GM21619 (cell line): ENCODE results near the gene EXOC3L4.
"Not testable (repeated sequence)": the region's sequence is repeated elsewhere in the genome, so short reads cannot be mapped to it uniquely, and the experiment has no call there.

Experiments used
- ATAC-seq: cut with Tn5 transposase; IDR thresholded peaks from one replicate; pipeline ENCODE4 v1.9.1; 2021; ENCODE audit not compliant: unreplicated experiment

EXOC3L4 gene

GRCh38 chr14:103094406-103095209, at the start of gene EXOC3L4:
TSS of gene EXOC3L4 (plus strand) at chr14:103094725. CDS start at chr14:103100220, 5,495 bp downstream.
- ATAC-seq: no peak

- ATAC-seq: peak; percentile 38
Measured at GRCh38 chr14:103045371-103045869, 49.1 kb upstream of the EXOC3L4 start.

GRCh38 chr14:103047453-103047852, 47.1 kb upstream of the EXOC3L4 start:
- not testable (repeated sequence) for ATAC-seq

DNA sequence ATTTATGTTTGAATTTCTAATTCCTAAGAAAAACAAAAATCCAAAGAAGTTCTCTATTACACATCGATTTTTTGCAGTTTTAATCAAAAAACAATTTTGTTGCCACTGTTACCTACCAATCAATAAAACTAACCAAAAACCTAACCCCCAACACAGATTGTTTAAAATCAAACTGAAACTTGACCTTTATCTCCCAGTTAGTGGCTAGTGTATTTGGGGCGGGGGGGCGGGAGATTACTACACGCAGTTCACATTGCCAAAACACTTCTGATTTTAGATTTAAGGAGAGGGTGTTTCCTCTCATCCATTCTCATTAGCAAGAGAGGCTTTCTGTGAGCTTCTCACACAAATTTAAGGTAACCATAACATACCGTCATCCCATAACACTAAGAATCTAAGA, 43.6 kb upstream of the EXOC3L4 start:
- no peak for ATAC-seq

- no peak for ATAC-seq
Measured at GRCh38 chr14:103052407-103052806, 42.1 kb upstream of the EXOC3L4 start.

DNA sequence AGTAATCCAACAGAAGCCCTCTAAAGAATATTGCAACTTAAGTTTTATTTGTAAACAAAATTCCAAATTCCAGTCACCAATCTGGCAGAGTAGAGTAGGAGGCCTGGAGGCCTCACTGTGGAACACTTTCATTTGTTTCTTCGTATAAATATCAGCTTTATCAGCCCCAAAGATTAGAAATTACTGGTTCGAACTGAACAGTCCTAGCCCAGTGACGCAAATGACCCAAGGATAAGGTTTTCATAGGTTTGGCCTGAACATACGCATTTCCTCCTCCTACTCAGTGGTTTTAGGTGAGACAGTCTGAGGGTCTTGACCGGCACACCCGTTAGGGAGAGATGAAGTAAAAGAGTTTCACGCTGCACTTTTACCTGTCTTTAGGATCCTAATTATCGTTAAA, 38.8 kb upstream of the EXOC3L4 start:
- no peak for ATAC-seq

GRCh38 chr14:103056322-103057027, 38.0 kb upstream of the EXOC3L4 start:
- no peak for ATAC-seq

GRCh38 chr14:103057028-103057371, 37.5 kb upstream of the EXOC3L4 start:
- ATAC-seq: peak; percentile 26

- peak; percentile 64 for ATAC-seq
Measured at GRCh38 chr14:103057372-103058163, 37.0 kb upstream of the EXOC3L4 start, which contains the start of gene CDC42BPB. TSS of gene CDC42BPB (minus strand) at chr14:103057549. CDS start at chr14:103057173, 376 bp downstream.

- no peak for ATAC-seq
Measured at GRCh38 chr14:103058164-103059055, 36.1 kb upstream of the EXOC3L4 start.

DNA sequence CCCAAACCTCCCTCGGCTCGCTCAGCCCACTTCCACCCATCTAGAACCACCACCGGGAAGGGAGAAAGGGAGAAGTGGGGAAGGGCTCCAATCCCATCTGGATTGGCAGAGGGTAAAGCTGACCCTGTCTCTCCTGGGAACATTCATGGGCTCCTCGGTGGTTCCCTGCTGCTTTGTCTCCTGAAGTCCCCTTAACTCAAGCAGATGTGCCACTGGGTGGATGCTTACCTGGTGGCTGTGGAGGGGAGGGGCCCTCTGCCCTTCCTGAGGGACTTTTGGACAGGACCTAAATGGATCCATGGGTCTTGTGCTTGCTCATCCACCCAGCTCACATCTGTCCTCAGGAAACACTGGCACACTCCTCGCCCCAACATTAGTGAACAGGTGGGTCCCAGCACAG, 35.0 kb upstream of the EXOC3L4 start:
- ATAC-seq: no peak

DNA sequence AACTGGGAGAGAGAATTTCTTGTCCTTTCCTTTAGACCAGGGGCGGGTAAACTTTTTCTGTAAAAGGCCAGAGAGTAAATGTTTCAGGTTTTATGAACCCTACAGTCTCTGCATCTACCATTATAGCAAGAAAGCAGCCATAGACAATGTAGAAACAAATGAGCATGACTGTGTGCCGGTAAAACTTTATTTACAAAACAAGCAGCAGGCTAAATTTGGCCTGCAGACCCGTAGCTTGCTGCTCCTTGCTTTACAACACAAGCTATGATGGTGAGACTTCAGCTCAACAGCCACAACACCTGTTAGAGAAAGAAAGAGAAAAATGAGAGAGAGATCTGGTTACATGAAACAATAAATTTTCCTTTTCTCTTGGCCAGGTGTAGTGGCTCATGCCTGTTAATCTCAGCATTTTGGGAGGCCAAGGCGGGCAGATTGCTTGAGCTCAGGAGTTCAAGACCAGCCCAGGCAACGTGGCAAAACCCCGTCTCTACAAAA, 33.0 kb upstream of the EXOC3L4 start:
- ATAC-seq: no peak

DNA sequence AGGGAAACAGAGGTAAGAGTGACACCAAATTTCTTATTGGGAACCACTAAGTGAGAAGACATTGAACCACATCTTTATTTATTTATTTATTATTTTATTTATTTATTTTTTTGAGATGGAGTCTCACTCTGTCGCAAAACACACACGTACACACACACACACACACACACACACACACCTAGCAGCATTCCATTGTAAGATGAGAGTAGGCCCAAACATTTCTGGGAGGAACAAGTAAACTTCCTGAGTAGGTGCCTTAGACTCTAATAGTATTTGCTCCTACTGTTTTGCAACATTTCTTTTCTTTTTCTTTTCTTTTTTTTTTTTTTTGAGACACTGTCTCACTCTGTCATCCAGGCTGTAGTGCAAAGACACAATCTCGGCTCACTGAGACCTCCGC, 30.1 kb upstream of the EXOC3L4 start:
- ATAC-seq: no peak

GRCh38 chr14:103064978-103065377, 29.5 kb upstream of the EXOC3L4 start:
- no peak for ATAC-seq

GRCh38 chr14:103065861-103066260, 28.7 kb upstream of the EXOC3L4 start:
- ATAC-seq: no peak

DNA sequence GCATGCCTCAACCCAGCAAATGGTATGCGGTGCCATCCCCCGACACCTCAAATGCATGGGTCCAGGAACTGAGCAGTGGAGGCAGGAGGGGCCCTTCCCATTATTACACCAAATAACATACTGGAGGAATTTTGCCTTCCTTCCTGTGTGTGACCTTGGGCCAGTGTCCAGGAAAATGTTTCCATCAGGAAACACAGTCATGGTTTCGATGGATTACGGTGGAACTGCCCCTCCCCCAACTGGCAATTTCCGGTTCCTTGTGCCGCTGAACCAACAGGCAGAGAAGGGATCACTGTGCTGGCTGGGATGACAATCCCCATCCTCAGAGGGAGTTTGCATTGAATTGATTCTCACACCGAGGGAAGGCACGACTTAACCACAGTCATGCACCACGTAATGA, 28.1 kb upstream of the EXOC3L4 start:
- ATAC-seq: no peak

GRCh38 chr14:103067231-103067954, 27.1 kb upstream of the EXOC3L4 start:
- ATAC-seq: no peak

DNA sequence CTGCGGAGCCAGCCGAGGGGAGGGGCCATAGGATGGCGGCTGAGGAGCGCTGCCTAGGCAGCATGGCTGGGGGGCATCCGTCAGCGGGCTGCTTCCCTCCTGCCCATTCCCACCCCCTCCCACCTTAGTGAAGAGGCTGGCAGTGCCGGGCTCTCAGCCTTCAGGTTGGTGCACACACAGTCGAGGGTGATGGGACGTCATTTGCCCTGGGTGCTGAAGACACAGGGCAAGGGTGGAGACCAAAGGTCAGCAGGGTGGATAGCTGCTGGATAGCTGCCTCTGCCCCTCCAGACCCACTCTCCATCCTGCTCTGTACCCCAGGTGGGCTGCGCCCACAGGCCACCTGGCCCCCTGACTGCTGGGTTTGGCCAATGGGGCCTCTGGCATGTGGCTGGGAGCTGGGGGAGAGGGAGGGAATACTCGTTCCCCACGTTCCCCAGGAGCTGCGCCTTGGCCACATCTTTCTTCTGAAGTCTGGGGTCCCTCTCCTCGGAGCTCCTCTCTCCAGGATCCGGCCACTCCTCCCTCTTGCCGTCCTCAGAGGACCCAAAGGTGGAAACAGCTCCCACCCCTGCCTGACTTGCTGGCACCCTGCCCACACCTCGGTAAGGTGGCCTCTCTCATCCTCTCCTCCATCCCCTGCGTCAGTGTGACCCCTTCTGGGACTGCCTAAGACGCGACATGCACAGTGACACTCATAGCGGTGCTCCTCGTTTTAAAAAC, 26.0 kb upstream of the EXOC3L4 start:
- no peak for ATAC-seq
